Spleen (tissue), 11 donors: ENCODE data around the gene TMEM135. TPM values are rescaled to one million over a fixed set of nuclear protein-coding genes. Genes with fewer than 3 reads are reported as not detected.
"Not testable (repeated sequence)": the region's sequence is repeated elsewhere in the genome, so short reads cannot be mapped to it uniquely, and the experiment has no call there.

ENCODE experiments used
- DNase-seq: peaks from one replicate; pipeline ENCODE4 v3.0.0-alpha.2; 2020
- H3K27ac ChIP-seq, 8 donors: fragments of 200-600 bp; sonication (generic) in 7 of 8; 1 replicate in 4 of 8; 2 replicates in 4 of 8; pipeline versions ENCODE4 v1.5.0 to v1.8.0; 2016 to 2021; ENCODE audit warnings: inconsistent platforms in 4 of 8, mild to moderate bottlenecking in 4 of 8, moderate library complexity in 1 of 8
- H3K27me3 ChIP-seq, 7 donors: fragments of 200-600 bp; sonication (generic) in 6 of 7; replicated peaks in 1 of 7; 1 replicate in 4 of 7; 2 replicates in 3 of 7; pipeline versions ENCODE4 v1.5.0 to v1.8.0; 2016 to 2021; ENCODE audit warnings: inconsistent platforms in 3 of 7, mild to moderate bottlenecking in 1 of 7
- H3K36me3 ChIP-seq, 6 donors: fragments of 200-600 bp; sonication (generic) in 5 of 6; 1 replicate in 4 of 6; 2 replicates in 2 of 6; pipeline versions ENCODE4 v1.5.0 to v1.8.0; 2016 to 2021; ENCODE audit warnings: inconsistent platforms in 2 of 6
- H3K4me1 ChIP-seq, 6 donors: fragments of 200-600 bp; sonication (generic) in 5 of 6; 1 replicate in 3 of 6; 2 replicates in 3 of 6; pipeline versions ENCODE4 v1.5.0 to v1.8.0; 2016 to 2021; ENCODE audit warnings: inconsistent platforms in 3 of 6
- H3K4me3 ChIP-seq, 8 donors: fragments of 200-600 bp; sonication (generic) in 7 of 8; 1 replicate in 4 of 8; 2 replicates in 4 of 8; pipeline versions ENCODE4 v1.5.0 to v1.8.0; 2016 to 2021; ENCODE audit warnings: inconsistent platforms in 4 of 8, mild to moderate bottlenecking in 4 of 8, moderate library complexity in 2 of 8
- H3K9me3 ChIP-seq, 8 donors: fragments of 200-600 bp; sonication (generic) in 7 of 8; 1 replicate in 4 of 8; 2 replicates in 4 of 8; pipeline versions ENCODE4 v1.5.0 to v1.8.0; 2016 to 2021; ENCODE audit warnings: inconsistent platforms in 4 of 8
- POLR2A ChIP-seq, 3 donors: fragments of 450-650 bp; IDR thresholded peaks; one replicate each; pipeline ENCODE4 v1.5.1; 2017; ENCODE audit warnings: antibody characterized with exemption in 3 of 3, mild to moderate bottlenecking in 1 of 3
- POLR2AphosphoS5 ChIP-seq, 3 donors: sonication (generic); formaldehyde crosslinking; IDR thresholded peaks; one replicate each; pipeline ENCODE4 v1.5.1; 2017; ENCODE audit warnings: antibody characterized with exemption in 3 of 3
- WGBS, 5 donors: extraction: QIAGEN DNeasy Blood & Tissue Kit in 3 of 5; methylation state at CpG; one replicate each; pipeline versions ENCODE4 v1.1.5 to v1.1.7; 2013 to 2018; 5-methylcytosine and 5-hydroxymethylcytosine counted together
- intact Hi-C: fragments of 100-400 bp; cut with DNase I; formaldehyde crosslinking; loops from one replicate; pipeline ENCODE4 v1.15.0; 2023; ENCODE audit warnings: low total_unique reads
- polyA plus RNA-seq, 3 donors: library from polyadenylated mRNA; stranded (reverse); fragments of 200-250 nt; gene quantifications; one replicate each; pipeline ENCODE4 v1.2.1, GENCODE V29; 2013
- total RNA-seq, 7 donors: library from RNA; depleted of rRNA in 3 of 7; stranded (reverse); fragments of >200 nt in 3 of 7; fragmentation: NEBNext Ultra II Directional in 4 of 7; extraction: Animal tissue kit (Norgen Biotek cat#: 25700) in 4 of 7; gene quantifications; one replicate each; pipeline versions ENCODE4 v1.1.0 to v1.2.1, GENCODE V29; 2016 to 2021
- TF ChIP-seq, protein P1 (sequence below), 11 experiments: fragments of 200-600 bp in 7 of 11; fragments of 450-650 bp in 4 of 11; sonication (generic) in 4 of 11; IDR thresholded peaks in 8 of 11; conservative IDR thresholded peaks in 3 of 11; 1 replicate in 7 of 11; 2 replicates in 4 of 11; pipeline versions ENCODE4 v1.4.0 to v1.8.0; 2016 to 2021; ENCODE audit warnings: antibody characterized with exemption in 11 of 11, inconsistent platforms in 4 of 11, mild to moderate bottlenecking in 1 of 11
- donor health status: healthy with polysubstance abuse.
- donor health status: DM: no; HTN: no; CAD: no; lungs with moderate emphysema.
- donor health status: DM: no; HTN: no; CAD: no.
- donor health status: Bipolar disorder and iron deficiency.
- donor health status: healthy.
- donor health status: DM: no; HTN: no; CAD: no.
- donor health status: DM: yes; HTN: yes; CAD: no.

Gene TMEM135
- total and polyA plus RNA-seq, 10 donors: 3.5 to 31.7 (median 20.7) TPM

DNA sequence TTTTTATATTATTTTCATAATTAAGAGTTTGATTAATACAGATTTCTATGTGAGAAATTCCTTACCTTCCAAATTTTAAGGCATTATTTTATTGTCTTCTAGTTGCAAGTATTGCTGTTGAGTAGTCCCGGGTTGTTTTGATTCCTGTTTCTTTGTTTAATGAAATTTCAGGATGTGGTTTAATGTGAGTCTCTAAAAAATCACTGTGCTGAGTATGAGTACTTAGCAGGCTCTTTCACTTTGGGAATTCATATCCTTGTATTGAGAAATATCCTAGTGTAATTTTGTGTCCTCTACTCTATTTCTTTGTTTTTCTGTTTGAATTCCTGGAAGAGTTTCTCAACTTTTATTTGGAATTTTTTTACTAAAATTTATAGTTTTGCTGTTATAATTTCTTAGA, 113.2 kb downstream of the TMEM135 start:
- intact Hi-C loops: no loop called here
- TF ChIP-seq, protein P1, sequence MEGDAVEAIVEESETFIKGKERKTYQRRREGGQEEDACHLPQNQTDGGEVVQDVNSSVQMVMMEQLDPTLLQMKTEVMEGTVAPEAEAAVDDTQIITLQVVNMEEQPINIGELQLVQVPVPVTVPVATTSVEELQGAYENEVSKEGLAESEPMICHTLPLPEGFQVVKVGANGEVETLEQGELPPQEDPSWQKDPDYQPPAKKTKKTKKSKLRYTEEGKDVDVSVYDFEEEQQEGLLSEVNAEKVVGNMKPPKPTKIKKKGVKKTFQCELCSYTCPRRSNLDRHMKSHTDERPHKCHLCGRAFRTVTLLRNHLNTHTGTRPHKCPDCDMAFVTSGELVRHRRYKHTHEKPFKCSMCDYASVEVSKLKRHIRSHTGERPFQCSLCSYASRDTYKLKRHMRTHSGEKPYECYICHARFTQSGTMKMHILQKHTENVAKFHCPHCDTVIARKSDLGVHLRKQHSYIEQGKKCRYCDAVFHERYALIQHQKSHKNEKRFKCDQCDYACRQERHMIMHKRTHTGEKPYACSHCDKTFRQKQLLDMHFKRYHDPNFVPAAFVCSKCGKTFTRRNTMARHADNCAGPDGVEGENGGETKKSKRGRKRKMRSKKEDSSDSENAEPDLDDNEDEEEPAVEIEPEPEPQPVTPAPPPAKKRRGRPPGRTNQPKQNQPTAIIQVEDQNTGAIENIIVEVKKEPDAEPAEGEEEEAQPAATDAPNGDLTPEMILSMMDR (IDR thresholded peaks at IDR 0.05 in 8 of 11, conservative IDR thresholded peaks at IDR 0.05 in 3 of 11): no peak
- TF ChIP-seq POLR2AphosphoS5 (IDR thresholded peaks at IDR 0.05) (no peak), POLR2A (IDR thresholded peaks at IDR 0.05) (no peak)
- peaks cover 0 to 10% (median 0%) of the 10 kb centered on the region in 8 donors for H3K9me3 ChIP-seq
- no peaks in the 10 kb centered on the region for H3K27me3 ChIP-seq
- H3K4me3 ChIP-seq: no peak overlapping the region
- DNase-seq: no peak
- H3K27ac ChIP-seq: no peak overlapping the region
- WGBS, 5 donors: 40 to 53% (median 44%) methylated on average over 1 of the region's 1 CpG
- peaks cover 0 to 6% (median 0%) of the 10 kb centered on the region in 6 donors for H3K4me1 ChIP-seq
- H3K36me3 ChIP-seq: no peaks in the 10 kb centered on the region

DNA sequence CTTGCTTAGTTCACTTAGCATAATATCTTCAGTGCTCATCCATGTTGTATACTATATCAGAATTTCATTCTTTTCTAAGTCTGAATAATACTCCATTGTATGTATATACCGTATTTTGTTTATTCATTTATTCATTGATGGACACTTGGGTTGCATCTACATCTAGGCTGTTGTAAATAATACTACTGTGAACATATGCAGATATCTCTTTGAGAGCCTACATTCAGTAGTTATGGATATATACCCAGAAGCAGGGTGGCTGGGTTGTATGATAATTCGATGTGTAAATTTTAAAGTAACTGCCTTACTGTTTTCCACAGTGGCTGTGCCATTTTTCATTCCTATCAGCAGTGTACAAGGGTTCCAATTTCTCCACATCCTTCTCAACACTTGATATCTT, 116.5 kb downstream of the TMEM135 start:
- TF ChIP-seq, protein P1 (IDR thresholded peaks at IDR 0.05 in 8 of 11, conservative IDR thresholded peaks at IDR 0.05 in 3 of 11): no peak
- TF ChIP-seq POLR2A (IDR thresholded peaks at IDR 0.05) (no peak), POLR2AphosphoS5 (IDR thresholded peaks at IDR 0.05) (no peak)
- Histone ChIP-seq H3K4me3 (no peak overlapping the region), H3K4me1 (peaks cover 0 to 9% (median 0%) of the 10 kb centered on the region in 6 donors), H3K9me3 (peaks cover 0 to 10% (median 0%) of the 10 kb centered on the region in 8 donors), H3K27ac (no peak overlapping the region), H3K27me3 (no peaks in the 10 kb centered on the region), H3K36me3 (no peaks in the 10 kb centered on the region)
- intact Hi-C loops: no loop called here
- WGBS, 5 donors: 94 to 97% (median 96%) methylated on average over 2 of the region's 2 CpGs
- DNase-seq: no peak

DNA sequence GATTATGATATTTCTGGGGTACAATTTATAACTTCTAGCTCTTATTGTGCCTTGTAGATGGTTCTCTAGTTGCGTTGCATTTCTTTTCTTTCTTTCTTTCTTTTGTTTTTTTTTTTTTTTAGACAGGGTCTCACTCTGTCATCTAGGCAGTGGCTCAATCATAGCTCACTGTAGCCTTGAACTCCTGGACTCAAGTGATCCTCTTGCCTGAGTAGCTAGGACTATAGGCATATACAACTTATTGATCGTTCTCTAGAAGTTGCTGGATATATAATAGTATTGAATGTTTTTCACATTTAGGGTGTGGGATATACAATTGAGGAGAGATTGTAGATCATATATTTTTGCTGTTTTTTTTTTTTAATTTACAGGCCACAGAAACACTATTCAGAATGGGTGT, 119.2 kb downstream of the TMEM135 start:
- no peak for DNase-seq
- no peak for TF ChIP-seq POLR2A (IDR thresholded peaks at IDR 0.05)
- intact Hi-C loops: no loop called here
- Histone ChIP-seq H3K36me3 (no peaks in the 10 kb centered on the region), H3K4me3 (no peak overlapping the region), H3K4me1 (peaks cover 0 to 9% (median 0%) of the 10 kb centered on the region in 6 donors), H3K27me3 (no peaks in the 10 kb centered on the region), H3K27ac (no peak overlapping the region), H3K9me3 (no peaks in the 10 kb centered on the region)
- WGBS, 5 donors: 91 to 100% (median 96%) methylated on average over 2 of the region's 2 CpGs

DNA sequence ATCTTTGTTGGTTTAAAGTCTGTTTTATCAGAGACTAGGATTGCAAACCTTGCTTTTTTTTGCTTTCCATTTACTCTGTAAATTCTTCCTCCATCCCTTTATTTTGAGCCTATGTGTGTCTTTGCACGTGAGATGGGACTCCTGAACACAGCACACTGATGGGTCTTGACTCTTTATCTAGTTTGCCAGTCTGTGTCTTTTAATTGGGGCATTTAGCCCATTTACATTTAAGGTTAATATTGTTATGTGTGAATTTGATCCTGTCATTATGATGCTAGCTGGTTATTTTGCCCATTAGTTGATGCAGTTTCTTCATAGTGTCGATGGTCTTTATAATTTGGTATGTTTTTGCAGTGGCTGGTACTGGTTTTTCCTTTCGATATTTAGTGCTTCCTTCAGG, 131.3 kb downstream of the TMEM135 start:
- H3K27me3 ChIP-seq, DNase-seq, intact Hi-C loops, H3K4me3 ChIP-seq, H3K27ac ChIP-seq, H3K36me3 ChIP-seq: not testable (repeated sequence)
- Histone ChIP-seq H3K4me1 (peaks cover 0 to 11% (median 6%) of the 10 kb centered on the region in 6 donors), H3K9me3 (peaks cover 0 to 44% (median 30%) of the 10 kb centered on the region in 8 donors)
- WGBS, 5 donors: 89 to 99% (median 96%) methylated on average over 3 of the region's 3 CpGs

DNA sequence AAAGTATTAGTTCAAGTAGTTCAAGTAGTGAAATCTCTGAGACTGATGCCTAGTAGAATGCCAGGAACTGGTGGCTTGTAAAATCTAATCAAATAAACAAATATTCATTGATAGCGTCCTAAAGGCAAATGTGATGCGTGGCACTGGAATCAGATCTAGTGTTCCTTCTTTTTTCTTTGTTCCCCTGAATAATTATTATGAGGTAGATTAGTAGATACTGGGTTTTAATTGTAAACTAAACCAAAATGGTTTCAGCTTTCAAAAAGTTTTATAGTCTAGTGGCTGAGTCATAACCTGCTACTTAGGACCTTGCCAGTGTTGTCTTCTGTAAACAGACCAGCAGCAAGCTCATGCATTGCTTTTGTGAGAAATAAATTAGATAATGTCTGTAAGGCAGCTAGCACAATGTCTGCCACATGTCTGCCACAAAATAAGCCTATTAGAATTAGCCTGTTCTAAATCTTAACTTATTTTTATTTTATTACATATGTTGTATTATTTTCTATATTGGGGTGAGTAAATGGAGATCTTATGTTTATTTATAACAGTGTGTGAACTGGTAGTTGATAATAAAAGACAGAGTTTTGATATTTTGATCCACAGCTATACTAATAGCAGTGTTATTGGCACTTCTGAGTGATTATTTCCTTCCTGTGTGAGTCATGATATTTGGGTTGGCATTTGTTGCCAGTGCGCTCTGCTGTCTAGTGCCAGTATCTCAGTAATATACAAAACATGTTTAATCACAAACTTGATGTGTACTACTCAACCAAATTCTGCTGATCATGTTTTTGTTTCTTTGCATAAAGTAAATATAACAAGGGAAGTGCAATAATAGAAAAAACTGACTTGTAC, 135.7 kb downstream of the TMEM135 start:
- TF ChIP-seq, protein P1 (IDR thresholded peaks at IDR 0.05 in 8 of 11, conservative IDR thresholded peaks at IDR 0.05 in 3 of 11): no peak
- no peak for TF ChIP-seq POLR2AphosphoS5 (IDR thresholded peaks at IDR 0.05)
- TF ChIP-seq POLR2A (IDR thresholded peaks at IDR 0.05): no peak
- intact Hi-C loops: no loop called here
- Histone ChIP-seq H3K9me3 (peaks cover 0 to 29% (median 25%) of the 10 kb centered on the region in 8 donors), H3K27ac (no peak overlapping the region), H3K4me1 (peaks cover 0 to 11% (median 6%) of the 10 kb centered on the region in 6 donors), H3K36me3 (peaks cover 0 to 11% (median 0%) of the 10 kb centered on the region in 6 donors), H3K27me3 (no peaks in the 10 kb centered on the region), H3K4me3 (no peak overlapping the region)
- 83 to 90% (median 86%) methylated on average over 3 of the region's 3 CpGs for WGBS, 5 donors
- DNase-seq: no peak
